HL-60 (cell line): Measurements from ENCODE around the gene PARP3.

Source experiments
- DNase-seq, 2 experiments: peaks; one replicate each; pipeline ENCODE4 v3.0.0-alpha.2; 2010 to 2020; ENCODE audit warnings: low read depth in 1 of 2, low spot score in 1 of 2
- H3K27ac ChIP-seq: fragments of 250-450 bp; sonication (Bioruptor Pico); replicated peaks from 2 replicates; pipeline ENCODE4 v1.5.1; 2020; ENCODE audit warnings: mild to moderate bottlenecking, moderate library complexity
- H3K27me3 ChIP-seq: fragments of 250-450 bp; sonication (Bioruptor Pico); 2 replicates; pipeline ENCODE4 v1.5.1; 2021; ENCODE audit warnings: mild to moderate bottlenecking, moderate library complexity; ENCODE audit not compliant: insufficient read depth, poor library complexity, severe bottlenecking
- H3K4me3 ChIP-seq: replicated peaks from 2 replicates; pipeline ENCODE4 v1.5.1; 2011; ENCODE audit warnings: mild to moderate bottlenecking, control low read depth, low read length; ENCODE audit not compliant: insufficient read depth
- CTCF ChIP-seq: IDR thresholded peaks from one replicate; pipeline ENCODE4 v1.5.1; 2011; ENCODE audit warnings: low read length, control low read depth, inconsistent platforms; ENCODE audit not compliant: insufficient read depth
- GABPA ChIP-seq: IDR thresholded peaks from 2 replicates; pipeline ENCODE4 v1.6.1; 2012; ENCODE audit warnings: low read depth
- POLR2AphosphoS5 ChIP-seq: IDR thresholded peaks from 2 replicates; pipeline ENCODE4 v1.6.1; 2012; ENCODE audit warnings: low read depth
- REST ChIP-seq: IDR thresholded peaks from 2 replicates; pipeline ENCODE4 v1.6.1; 2012; ENCODE audit warnings: low read depth; ENCODE audit not compliant: insufficient replicate concordance
- SPI1 ChIP-seq: IDR thresholded peaks from 2 replicates; pipeline ENCODE4 v1.6.1; 2012; ENCODE audit warnings: low read depth, mild to moderate bottlenecking, borderline replicate concordance

Gene PARP3

GRCh38 chr3:51963951-51964451 lies 21.8 kb downstream of the PARP3 start:
- Histone ChIP-seq H3K4me3 (no peak overlapping the region), H3K27ac (no peak overlapping the region), H3K27me3 (peaks cover 24% of the 10 kb centered on the region)
- DNase-seq: no peak
- TF ChIP-seq GABPA: no peak
- no peak for TF ChIP-seq CTCF
- TF ChIP-seq POLR2AphosphoS5: no peak
- no peak for TF ChIP-seq REST
- no peak for TF ChIP-seq SPI1

- TF ChIP-seq GABPA (no peak), SPI1 (no peak), REST (no peak), POLR2AphosphoS5 (no peak), CTCF (no peak)
- H3K4me3 ChIP-seq: no peak overlapping the region
- H3K27ac ChIP-seq: no peak overlapping the region
- no peak for DNase-seq
- peaks cover 24% of the 10 kb centered on the region for H3K27me3 ChIP-seq
These were observed 22.4 kb downstream of the PARP3 start for GRCh38 chr3:51964521-51964920.

- Histone ChIP-seq H3K27me3 (peaks cover 24% of the 10 kb centered on the region), H3K4me3 (no peak overlapping the region), H3K27ac (no peak overlapping the region)
- DNase-seq: no peak
- TF ChIP-seq SPI1 (no peak), GABPA (no peak), POLR2AphosphoS5 (no peak), REST (no peak)
These were observed 23.9 kb downstream of the PARP3 start for GRCh38 chr3:51966016-51966415.

- Histone ChIP-seq H3K27ac (no peak overlapping the region), H3K4me3 (no peak overlapping the region)
- no peak for DNase-seq
These were observed 24.3 kb downstream of the PARP3 start for GRCh38 chr3:51966486-51966885.

More at GRCh38 chr3:51966486-51966885, 24.3 kb downstream of the PARP3 start:
- H3K27me3 ChIP-seq: peaks cover 19% of the 10 kb centered on the region
- TF ChIP-seq GABPA (no peak), SPI1 (no peak)
